NCI-H146 (cell line): ENCODE measurements around the gene RCSD1.

Experiments
- DNase-seq: peaks from one replicate; lab custom pipeline; 2025; lab: John Stamatoyannopoulos, UW

RCSD1 gene

DNA sequence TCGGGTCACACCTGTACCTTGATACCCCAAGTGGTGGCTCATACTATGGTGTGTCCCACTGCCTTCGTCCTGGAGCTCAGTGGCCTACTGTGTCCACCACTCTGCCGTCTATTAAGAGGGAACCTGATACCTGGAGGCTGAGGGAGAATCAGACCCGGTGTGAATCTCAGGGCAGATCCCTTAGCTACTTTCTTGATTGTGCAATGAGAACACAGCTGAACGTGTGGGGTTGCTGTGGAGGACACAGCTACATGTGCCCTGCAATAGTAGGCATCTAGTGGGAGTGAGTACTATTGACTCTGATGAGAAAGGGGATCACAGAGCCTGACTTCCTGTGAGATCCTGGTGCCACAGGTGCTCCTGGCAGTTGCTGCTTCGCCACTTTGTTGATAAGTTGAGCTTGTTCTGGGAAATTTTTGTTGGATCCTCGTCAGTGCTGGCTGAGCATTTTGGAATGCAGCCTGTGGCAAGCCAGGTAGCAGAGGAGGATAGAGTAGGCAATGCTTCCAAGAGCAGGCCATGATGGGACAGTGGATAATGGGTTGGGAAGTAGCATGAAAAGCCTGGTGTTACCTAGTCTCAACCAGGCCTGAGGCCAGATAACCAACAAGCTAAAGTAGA is 63.5 kb downstream of the RCSD1 start:
- no peak for DNase-seq

DNA sequence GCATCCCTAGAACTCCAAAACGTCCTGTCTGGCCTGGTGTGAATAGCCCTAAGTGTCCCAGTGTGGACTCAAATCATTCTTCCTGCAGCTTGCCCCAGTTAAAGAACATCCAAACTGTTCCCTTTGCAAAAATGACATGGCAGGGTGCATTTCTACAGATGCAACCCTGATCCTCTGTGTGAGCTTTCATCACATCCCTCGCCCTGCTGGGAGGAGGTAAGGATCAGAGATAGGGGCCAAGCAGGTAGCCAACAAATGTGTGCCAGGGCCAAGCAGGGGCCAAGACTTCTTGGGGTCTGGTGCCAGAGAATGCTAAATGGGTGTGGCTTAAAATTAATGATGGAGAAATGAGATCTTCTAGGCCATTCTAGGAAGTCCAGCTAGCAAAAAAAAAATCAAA is 64.7 kb downstream of the RCSD1 start:
- no peak for DNase-seq

DNA sequence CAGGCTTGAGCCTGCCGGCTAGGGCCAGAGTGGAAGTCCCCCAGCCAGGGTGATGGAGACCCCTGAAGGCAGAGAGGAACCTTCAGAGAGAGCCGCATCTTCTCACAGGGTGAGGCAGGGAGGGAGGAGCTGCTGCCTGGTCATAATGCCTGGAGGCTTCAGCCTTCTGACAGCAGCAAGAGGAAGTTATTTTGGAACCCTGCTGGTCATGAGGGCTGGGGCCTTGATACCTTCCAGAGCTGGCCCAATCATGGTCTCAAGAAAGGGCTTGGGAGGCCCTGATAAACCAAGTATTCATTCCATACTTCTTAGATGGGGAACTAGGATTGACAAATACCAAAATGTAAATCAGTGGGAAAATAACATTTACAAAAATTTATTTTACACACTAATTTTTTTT is 65.1 kb downstream of the RCSD1 start:
- no peak for DNase-seq

GRCh38 chr1:167695756-167696561 is 65.9 kb downstream of the RCSD1 start:
- DNase-seq: no peak

GRCh38 chr1:167697667-167698141 is 67.7 kb downstream of the RCSD1 start:
- DNase-seq: no peak

DNA sequence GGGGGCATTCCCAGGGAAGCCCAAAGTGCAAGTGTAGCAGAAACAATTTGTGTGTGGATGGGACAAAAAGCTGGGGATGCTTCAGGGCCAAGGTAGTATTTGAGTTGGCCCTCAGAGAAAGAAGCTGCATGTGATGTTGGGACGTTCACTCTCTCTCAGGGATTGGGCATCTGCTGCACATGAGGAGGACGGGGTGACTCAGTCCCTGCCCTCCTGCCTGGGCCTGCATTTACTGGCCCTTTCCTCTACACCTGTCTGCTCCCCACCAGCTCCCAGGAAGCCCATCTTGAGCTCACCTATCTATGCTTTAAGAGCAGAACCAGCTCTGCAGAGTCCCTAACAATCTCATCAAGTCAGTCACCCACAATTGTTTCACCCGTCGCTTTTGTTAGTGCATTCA is 68.3 kb downstream of the RCSD1 start:
- no peak for DNase-seq

- DNase-seq: no peak
These were observed 71.5 kb downstream of the RCSD1 start for GRCh38 chr1:167701510-167701909.

DNA sequence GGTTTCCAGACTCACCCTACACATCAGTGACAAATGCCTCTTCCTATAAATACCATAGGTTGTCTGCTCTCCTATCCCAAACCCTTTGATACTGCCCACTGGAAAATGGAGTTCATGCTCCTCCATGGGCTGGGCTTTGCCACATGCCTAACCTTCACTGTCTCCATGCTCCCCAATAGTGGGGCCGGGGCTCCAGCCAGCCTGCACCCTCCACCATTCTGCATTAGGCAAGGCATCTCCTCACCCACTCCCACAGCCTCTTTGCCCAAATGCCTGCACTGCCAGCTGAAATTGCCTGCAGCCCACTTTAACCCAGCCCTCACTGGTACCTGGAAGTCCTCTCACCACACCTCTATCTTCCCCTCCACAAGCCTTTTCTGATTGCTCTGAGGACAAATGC is 73.5 kb downstream of the RCSD1 start:
- DNase-seq: no peak

DNA sequence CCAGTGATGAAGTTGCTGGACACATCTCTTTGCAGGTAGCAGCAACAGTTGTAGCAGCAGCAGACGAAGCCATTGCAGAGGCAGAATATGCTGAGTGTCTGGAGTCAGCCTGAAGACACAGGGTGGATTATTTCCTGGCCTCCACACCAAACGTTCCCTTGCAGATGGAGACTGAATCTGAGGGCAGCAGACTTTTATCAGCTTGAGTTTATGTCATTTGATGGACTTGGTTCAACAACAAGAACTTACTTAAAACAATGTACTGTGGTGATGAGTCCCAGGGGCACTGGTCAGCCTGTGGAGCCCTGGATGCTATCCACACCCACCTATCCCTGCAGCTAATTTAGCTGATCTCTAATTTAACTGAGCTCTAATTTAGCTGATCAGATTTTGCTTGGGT is 74.7 kb downstream of the RCSD1 start:
- DNase-seq: no peak

DNA sequence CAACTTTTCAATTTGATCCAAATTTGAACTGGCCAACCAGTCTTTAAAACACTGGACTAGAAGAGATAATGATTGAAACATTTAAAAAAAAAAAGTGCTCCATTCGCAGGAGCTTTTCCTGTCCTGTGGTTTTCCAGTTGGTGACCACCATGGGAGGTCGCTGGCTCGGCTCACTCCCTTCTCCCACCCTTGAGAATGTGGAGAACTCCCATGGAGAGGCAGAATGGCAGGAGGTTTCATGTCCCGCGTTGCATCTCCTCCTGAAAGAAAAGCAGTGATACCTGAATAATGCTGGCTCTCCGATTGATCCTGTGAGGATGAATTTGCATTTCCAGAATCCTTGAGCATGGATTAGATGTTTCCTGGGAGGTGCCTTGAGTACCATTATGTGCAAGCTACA is 75.2 kb downstream of the RCSD1 start:
- no peak for DNase-seq

DNA sequence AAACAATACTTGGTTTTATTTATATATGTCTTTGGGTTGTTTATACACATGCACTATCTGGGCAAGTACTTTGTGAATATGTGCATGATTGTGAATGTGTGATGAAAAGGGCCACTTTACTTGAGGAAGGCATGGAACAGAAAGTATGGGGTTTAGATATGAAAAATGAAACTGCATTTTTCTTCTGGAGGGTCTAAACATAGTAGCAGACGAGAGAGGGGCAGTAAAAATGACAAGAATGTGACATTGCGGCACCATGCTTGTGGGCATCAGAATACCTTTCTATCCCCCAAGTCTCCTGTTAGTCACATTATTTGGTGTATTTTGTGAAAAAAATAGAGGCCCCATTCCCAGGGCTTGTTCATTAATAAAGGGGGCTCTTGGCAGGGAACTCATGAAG is 76.3 kb downstream of the RCSD1 start:
- no peak for DNase-seq

DNA sequence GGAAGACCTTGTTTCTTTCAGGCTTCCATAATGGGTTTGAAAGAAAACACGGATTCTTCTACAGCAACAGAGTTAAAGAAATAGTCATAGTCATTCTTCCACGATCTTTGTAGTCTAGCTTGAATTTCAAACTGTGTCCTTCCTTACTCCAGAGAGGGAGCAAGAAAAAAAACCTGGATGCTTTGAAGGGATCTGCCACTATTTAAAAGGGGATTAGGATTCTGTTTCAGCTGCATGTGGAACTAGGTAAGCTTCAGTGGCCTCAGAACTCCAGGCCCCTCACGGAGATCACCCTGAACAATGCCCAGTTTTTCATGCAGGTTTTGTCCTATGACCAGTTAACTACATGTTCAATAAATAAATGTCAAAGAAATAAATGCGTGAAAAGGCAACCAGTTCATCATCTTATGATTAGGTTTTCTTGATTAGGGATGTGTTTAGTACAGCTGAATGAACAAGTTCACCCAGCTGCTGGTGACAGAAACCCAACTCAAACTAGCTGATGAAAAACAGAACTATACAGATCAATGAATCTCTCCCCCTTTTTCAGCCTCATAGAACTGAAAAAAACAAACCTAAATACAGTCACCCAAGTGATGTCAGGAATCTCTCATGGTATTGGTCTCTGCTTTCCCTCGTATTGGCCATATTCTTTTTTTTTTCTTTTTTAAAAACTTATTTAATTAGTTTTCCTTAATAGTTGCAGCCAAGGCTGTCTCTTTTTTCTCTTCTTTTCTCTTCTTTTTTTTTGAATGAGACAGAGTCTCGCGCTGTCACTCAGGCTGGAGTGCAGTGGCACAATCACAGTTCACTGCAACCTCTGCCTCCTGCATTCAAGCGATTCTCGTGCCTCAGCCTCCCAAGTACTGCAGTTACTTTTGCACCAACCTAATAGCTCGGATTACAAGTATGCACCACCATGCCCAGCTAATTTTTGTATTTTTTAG is 77.2 kb downstream of the RCSD1 start:
- DNase-seq: no peak

DNA sequence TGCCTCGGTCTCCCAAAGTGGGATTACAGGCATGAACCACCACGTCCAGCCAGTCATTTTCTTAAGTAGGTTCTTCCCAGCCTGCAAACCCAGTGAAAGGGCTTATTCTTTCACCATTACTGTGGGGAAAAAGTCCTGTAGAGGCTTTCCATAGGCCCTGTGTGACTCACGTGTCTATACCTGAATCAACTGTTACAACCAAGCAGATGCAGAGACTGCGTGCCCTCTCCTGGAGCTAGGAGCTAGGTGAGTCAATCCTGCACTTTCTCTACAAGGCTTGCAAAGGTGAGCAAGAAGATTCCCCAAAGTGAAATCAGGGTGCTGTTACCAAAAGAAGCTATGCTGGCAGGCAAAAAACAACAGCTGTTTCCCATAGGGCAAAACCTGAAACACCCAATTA is 77.9 kb downstream of the RCSD1 start:
- no peak for DNase-seq

GRCh38 chr1:167708940-167709389 is 78.9 kb downstream of the RCSD1 start:
- no peak for DNase-seq

- DNase-seq: no peak
These were observed 80.8 kb downstream of the RCSD1 start for GRCh38 chr1:167710836-167711235.

DNA sequence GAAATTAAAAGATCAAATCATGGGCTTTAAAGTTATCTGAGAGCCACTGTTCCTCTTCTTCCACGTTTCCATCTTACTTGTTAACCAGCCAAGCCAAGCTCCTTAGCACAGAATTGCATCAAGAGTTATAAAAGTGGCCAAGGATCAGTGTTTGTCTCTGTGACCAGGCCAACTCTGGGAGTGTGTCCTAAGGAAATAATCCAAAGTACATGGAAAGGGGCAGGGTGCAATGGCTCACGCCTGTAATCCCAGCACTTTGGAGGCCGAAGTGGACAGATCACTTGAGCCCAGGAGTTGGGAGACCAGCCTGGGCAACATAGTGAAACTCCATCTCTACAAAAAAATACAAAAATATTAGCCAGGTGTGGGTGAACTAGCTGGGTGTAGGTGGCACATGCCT is 81.8 kb downstream of the RCSD1 start:
- DNase-seq: no peak

DNA sequence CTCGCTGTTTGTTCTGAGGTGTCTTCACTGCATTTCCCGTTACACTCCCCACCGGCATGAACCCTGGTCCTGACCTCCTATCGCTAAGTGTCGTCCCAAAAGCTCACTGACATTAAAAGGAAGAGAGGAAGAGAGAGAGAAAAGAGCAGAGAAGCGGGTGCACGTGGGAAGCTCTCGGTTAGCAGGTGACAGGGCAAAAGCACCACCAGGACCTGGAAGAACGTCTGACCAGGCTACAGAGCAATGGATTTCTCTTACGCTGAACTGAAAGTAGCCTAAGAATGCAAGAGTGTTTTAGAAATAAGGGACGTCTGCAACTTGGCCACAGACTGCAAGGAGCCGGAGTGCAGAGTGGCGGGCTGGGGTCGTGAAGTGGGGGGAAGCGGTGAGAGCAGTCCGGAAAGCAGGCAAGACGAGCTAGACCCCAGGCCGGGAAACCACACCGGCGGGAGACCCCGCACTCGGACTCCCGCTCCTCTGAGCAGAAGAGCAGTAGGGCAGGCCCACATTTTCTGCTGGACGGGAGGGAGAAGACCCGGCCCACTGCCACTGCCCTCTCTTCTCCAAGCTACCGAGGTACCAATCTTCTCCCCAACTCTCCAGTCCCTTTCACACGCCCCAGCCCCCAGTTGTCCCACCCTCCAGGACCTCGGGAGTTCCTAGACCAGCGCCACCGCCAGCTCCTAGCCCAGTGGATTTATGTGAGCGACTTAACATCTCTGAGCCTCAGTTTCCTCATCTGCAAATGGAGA is 83.5 kb downstream of the RCSD1 start:
- DNase-seq: peak; percentile 47

- no peak for DNase-seq
These were observed 84.0 kb downstream of the RCSD1 start for GRCh38 chr1:167714098-167714438.

- DNase-seq: peak; percentile 85
These were observed 84.6 kb downstream of the RCSD1 start for GRCh38 chr1:167714439-167715156.

- DNase-seq: peak; percentile 81
These were observed 85.3 kb downstream of the RCSD1 start for GRCh38 chr1:167715157-167715999.

DNA sequence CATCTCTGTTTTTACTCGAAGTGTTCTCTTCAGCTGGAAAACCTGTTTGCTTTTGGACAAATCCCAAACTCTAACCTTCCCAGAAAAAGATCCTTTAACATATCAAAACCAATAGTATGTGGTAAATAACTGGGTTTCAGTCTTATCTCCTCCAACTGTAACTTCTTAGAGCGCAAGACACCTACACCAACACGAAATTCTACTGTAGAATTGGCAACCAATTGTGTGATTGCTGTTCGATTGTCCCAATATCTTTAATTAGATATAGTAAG is 85.9 kb downstream of the RCSD1 start:
- no peak for DNase-seq
